NCI-H1105 treated with DMSO at 0.1 percent for 48 hours (cell line): ENCODE results near the gene DNALI1.
"Not testable (repeated sequence)": the region's sequence is repeated elsewhere in the genome, so short reads cannot be mapped to it uniquely, and the experiment has no call there.

Experiments used
- DNase-seq: peaks from one replicate; lab custom pipeline; 2025; lab: John Stamatoyannopoulos, UW

Gene DNALI1

DNA sequence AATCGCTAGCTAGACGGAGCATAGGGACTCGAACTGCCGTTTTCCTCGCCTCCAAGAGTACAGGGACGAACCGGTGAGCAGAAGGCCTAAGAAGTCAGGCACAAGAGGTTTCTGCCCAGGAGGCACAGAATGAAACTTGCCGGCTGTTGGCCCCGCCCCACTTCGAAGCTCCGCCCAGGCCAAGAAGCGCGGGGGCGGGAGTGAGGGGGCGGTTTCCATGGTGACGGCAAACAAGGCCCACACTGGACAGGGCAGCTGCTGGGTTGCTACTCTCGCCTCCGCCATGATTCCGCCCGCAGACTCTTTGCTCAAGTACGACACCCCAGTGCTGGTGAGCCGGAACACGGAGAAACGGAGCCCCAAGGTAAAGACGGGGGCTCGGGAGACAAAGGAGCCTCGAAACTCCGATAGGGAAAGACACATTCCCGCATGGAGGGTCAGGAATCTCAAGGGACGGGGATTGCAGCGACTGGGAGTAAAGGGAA lies at the start of gene DNALI1:
TSS of gene DNALI1 (plus strand) at position 229 of the 485 bp plus-strand sequence. CDS start at position 284, 55 bp downstream.
- peak; percentile 87 for DNase-seq

DNA sequence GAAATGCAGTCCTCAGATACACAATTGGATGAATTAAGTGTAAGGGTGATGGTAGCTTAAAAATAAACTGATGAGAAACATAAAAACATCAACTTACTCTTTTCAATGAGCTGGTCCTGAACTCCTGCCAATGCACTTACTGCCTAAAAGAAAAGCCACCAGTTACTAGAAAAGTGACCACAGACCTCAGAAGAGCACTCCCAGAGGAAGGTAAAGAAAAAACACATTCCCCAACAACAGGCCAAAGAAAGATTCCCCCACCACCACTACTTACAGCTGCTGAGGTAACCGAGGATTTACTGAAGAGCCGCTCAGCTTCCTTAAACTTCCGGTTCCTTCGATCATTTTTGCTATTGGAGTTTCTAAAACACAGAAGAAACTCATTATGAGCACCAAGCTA lies 47.6 kb upstream of the DNALI1 start:
- DNase-seq: no peak

DNA sequence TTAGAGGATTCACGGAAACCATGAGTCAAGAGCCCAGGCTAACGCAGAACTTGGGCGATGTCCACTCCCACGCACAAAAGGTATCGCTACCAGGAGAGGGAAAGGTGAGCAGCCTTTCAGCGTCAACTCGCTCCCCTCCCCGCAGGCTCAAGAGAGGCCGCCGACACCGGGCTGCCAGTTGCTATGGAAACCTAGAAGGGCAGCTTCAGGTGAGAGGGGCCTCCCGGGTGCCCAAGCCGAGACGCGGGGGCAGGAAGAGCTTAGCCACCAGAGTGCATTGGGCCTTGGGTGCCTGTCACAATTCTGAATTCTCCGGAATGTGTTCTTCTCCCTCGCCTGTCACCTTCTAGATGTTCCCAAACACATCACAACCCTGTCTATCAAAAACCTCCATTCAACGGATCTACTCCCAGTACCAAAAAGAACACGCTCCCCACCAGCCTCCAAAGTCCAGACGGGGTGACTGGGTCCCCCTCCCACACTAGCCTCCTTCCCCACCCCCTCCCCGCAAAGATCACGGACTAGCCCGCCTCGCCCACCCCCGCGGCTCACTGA lies 42.9 kb upstream of the DNALI1 start:
- DNase-seq: peak; percentile 82

- DNase-seq: peak; percentile 86
These were observed 42.2 kb upstream of the DNALI1 start, which contains the start of gene MEAF6 for GRCh38 chr1:37514350-37515184. TSS of gene MEAF6 (minus strand) at chr1:37514766. CDS start at chr1:37514746, 20 bp downstream.

- DNase-seq: no peak
These were observed 41.3 kb upstream of the DNALI1 start for GRCh38 chr1:37515185-37516034.

DNA sequence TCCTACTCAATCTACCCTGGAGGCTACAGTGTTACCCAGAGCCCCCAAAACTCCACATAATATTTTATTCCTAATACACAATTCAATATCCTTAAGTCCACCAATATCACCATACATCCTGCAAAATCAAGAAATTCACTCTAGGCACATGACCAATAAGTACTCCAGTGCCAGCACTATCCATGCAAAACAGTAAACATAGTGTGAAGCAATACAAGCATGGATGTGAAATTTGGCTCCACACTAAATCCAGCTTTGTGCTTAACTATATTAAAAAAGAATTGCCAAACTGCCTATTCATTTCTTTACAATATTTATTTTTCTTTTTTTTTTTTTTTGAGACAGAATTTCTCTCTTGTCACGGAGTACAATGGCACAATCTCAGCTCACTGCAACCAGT lies 39.2 kb upstream of the DNALI1 start:
- no peak for DNase-seq

DNA sequence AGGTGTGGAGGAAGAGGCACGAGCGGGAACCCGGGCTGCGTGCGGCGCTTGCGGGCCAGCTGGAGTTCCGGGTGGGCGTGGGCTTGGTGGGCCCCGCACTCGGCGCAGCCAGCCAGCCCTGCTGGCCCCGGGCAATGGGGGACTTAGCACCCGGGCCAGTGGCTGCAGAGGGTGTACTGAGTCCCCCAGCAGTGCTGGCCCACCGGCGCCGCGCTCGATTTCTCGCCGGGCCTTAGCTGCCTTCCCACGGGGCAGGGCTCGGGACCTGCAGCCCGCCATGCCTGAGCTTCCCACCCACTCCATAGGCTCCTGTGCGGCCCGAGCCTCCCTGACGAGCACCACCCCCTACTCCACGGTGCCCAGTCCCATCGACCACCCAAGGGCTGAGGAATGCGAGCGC lies 38.5 kb upstream of the DNALI1 start:
- DNase-seq: not testable (repeated sequence)

DNA sequence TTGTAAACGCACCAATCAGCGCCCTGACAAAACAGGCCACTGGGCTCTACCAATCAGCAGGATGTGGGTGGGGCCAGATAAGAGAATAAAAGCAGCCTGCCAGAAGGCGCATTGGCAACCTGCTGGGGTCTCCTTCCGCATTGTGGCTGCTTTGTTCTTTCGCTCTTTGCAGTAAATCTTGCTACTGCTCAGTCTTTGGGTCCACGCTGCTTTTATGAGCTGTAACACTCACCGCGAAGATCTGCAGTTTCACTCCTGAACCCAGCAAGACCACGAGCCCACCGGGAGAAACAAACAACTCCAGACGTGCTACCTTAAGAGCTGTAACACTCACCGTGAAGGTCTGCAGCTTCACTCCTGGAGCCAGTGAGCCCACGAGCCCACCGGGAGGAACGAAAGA lies 37.8 kb upstream of the DNALI1 start:
- not testable (repeated sequence) for DNase-seq

DNA sequence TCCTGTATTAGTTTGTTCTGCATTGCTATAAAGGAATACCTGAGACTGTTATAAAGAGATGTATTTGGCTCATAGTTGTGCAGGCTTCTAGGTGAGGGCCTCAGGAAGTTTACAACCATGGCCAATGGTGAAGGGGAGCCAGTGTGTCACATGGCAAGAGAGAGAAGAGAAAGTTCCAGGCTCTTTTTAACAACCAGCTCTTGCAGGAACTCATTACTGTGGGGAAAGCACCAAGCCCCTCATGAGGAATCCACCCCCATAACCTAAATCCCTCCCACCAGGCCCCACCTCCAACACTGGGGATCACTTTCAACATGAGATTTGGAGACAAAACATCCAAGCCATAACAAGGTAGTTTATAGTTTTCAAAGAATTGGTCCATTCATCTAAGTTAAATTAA lies 37.1 kb upstream of the DNALI1 start:
- no peak for DNase-seq

- not testable (repeated sequence) for DNase-seq
These were observed 26.9 kb upstream of the DNALI1 start for GRCh38 chr1:37529888-37530287.

GRCh38 chr1:37532418-37533156 lies 24.2 kb upstream of the DNALI1 start:
- DNase-seq: not testable (repeated sequence)

GRCh38 chr1:37533317-37534093 lies 23.2 kb upstream of the DNALI1 start:
- DNase-seq: no peak

- DNase-seq: no peak
These were observed 19.4 kb upstream of the DNALI1 start for GRCh38 chr1:37537378-37537777.

DNA sequence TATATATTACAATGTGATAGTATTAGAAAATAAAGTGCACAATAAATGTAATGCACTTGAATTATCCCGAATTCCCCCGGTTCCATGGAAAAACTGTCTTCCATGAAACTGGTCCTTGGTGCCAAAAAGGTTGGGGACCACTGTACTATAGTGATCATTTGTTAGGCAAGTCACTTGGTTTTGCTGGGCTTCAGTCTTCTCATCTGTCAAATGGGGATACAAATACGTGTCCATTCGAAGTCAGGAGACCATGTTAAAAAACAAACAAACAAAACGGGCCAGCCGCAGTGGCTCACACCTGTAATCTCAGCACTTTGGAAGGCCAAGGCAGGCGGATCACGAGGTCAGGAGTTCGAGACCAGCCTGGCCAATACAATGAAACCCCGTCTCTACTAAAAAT lies 17.6 kb upstream of the DNALI1 start:
- not testable (repeated sequence) for DNase-seq

- DNase-seq: no peak
These were observed 16.5 kb upstream of the DNALI1 start for GRCh38 chr1:37540036-37540785.

DNA sequence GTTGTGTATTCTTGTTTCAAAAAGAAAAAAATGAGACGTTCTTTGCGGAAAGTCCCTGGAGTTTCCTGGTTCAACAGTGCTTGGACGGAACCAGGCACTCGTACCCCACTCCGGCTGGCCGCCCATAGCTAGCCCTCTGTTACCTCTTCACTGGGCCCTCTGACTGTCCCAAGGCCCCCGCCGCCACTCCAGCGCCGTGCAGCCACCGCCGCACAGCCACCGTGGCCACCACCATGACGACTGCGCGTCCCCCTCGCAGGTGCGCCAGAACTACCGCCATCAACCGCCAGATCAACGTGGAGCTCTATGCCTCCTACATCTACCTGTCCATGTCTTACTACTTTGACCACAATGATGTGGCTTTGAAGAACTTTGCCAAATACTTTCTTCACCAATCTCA lies 12.2 kb upstream of the DNALI1 start:
- DNase-seq: no peak

DNA sequence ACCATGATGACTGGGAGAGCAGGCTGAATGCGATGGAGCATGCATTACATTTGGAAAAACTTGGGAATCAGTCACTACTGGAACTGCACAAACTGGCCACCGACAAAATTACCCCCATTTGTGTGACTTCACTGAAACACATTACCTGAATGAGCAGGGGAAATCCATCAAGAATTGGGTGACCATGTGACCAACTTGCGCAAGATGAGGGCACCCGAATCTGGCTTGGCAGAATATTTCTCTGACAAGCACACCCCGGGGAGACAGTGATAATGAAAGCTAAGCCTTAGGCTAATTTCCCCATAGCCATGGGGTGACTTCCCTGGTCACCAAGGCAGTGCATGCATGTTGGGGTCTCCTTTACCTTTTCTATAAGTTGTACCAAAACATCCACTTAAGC lies 11.7 kb upstream of the DNALI1 start:
- no peak for DNase-seq

DNA sequence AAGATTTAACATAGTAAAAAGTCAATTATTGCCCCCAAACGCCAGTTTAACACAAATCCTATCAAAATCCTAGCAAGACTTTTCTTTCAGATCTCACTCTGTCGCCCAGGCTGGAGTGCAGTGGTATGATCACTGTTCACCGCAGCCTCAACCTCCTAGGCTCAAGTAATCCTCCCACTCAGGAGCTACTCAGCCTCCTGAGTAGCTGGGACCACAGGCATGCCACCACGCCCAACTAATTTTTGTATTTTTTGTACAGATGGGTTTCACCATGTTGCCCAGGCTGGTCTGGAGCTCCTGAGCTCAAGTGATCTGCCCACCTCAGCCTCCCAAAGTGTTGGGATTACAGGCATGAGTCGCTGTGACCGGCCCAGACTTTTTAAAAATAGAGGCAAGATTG lies 7.4 kb upstream of the DNALI1 start:
- no peak for DNase-seq

DNA sequence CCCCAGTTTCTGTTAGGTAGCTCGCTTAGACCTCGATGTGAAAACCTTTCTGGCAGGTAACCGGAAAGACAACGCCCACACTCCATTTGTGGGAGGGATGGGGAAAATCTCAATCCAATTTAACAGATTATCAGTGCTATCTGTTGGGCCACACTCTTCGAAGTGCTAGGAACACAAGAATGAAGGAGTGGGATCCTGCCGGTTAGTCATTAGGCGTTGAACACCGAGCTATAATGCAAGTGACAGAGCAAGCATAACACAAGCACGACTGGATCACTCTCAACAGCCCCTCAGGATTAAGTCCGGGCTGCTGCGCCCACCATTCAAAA lies 3.2 kb upstream of the DNALI1 start:
- no peak for DNase-seq
